HEK293 (cell line): ENCODE data around the gene EHMT1.

ENCODE experiments used
- CTCF ChIP-seq: fragments of 450-650 bp; formaldehyde crosslinking; IDR thresholded peaks from 2 replicates; pipeline ENCODE4 v1.5.1; 2016; ENCODE audit warnings: missing biosample characterization, missing genetic modification characterization
- GLI4 ChIP-seq: fragments of 450-650 bp; formaldehyde crosslinking; IDR thresholded peaks from 2 replicates; pipeline ENCODE4 v1.5.1; 2016; ENCODE audit warnings: missing biosample characterization, missing genetic modification characterization
- GLIS1 ChIP-seq: fragments of 450-650 bp; formaldehyde crosslinking; IDR thresholded peaks from 2 replicates; pipeline ENCODE4 v1.5.1; 2016; ENCODE audit warnings: missing biosample characterization, missing genetic modification characterization
- GLIS2 ChIP-seq: fragments of 450-650 bp; formaldehyde crosslinking; IDR thresholded peaks from 2 replicates; pipeline ENCODE4 v1.5.1; 2016; ENCODE audit warnings: missing biosample characterization, missing genetic modification characterization
- KLF1 ChIP-seq: fragments of 450-650 bp; formaldehyde crosslinking; IDR thresholded peaks from 2 replicates; pipeline ENCODE4 v1.5.1; 2016; ENCODE audit warnings: missing biosample characterization, missing genetic modification characterization
- KLF8 ChIP-seq: fragments of 450-650 bp; formaldehyde crosslinking; IDR thresholded peaks from 2 replicates; pipeline ENCODE4 v1.5.1; 2016; ENCODE audit warnings: missing biosample characterization, missing genetic modification characterization
- PATZ1 ChIP-seq: fragments of 450-650 bp; formaldehyde crosslinking; IDR thresholded peaks from 2 replicates; pipeline ENCODE4 v1.5.1; 2016; ENCODE audit warnings: missing biosample characterization, missing genetic modification characterization
- PBX3 ChIP-seq: sonication (generic); formaldehyde crosslinking; IDR thresholded peaks from 2 replicates; pipeline ENCODE4 v1.8.1; 2022; ENCODE audit warnings: mild to moderate bottlenecking, moderate library complexity, missing genetic modification reagents
- ZBTB20 ChIP-seq: fragments of 450-650 bp; formaldehyde crosslinking; IDR thresholded peaks from 2 replicates; pipeline ENCODE4 v1.5.1; 2016; ENCODE audit warnings: missing biosample characterization, missing genetic modification characterization
- ZBTB21 ChIP-seq: fragments of 450-650 bp; formaldehyde crosslinking; IDR thresholded peaks from 2 replicates; pipeline ENCODE4 v1.5.1; 2017; ENCODE audit warnings: missing biosample characterization, missing genetic modification characterization
- ZFP3 ChIP-seq: fragments of 450-650 bp; formaldehyde crosslinking; IDR thresholded peaks from 2 replicates; pipeline ENCODE4 v1.5.1; 2016; ENCODE audit warnings: low read depth, missing biosample characterization, missing genetic modification characterization
- ZNF114 ChIP-seq: fragments of 450-650 bp; formaldehyde crosslinking; IDR thresholded peaks from 2 replicates; pipeline ENCODE4 v1.5.0; 2017; ENCODE audit warnings: missing biosample characterization, missing genetic modification characterization
- ZNF280C ChIP-seq: fragments of 450-650 bp; formaldehyde crosslinking; IDR thresholded peaks from 2 replicates; pipeline ENCODE4 v1.5.1; 2016; ENCODE audit warnings: missing biosample characterization, missing genetic modification characterization
- ZNF311 ChIP-seq: fragments of 450-650 bp; formaldehyde crosslinking; IDR thresholded peaks from 2 replicates; pipeline ENCODE4 v1.5.1; 2017; ENCODE audit warnings: missing biosample characterization, missing genetic modification characterization, borderline replicate concordance
- ZNF366 ChIP-seq: fragments of 450-650 bp; formaldehyde crosslinking; conservative IDR thresholded peaks from 2 replicates; pipeline ENCODE4 v1.5.1; 2016; ENCODE audit warnings: missing biosample characterization, missing genetic modification characterization
- ZNF416 ChIP-seq: fragments of 450-650 bp; formaldehyde crosslinking; IDR thresholded peaks from 2 replicates; pipeline ENCODE4 v1.5.1; 2016; ENCODE audit warnings: missing biosample characterization, missing genetic modification characterization
- ZNF426 ChIP-seq: fragments of 450-650 bp; formaldehyde crosslinking; IDR thresholded peaks from 2 replicates; pipeline ENCODE4 v1.5.1; 2017; ENCODE audit warnings: missing biosample characterization, missing genetic modification characterization, mild to moderate bottlenecking, inconsistent platforms, moderate library complexity
- ZNF561 ChIP-seq: fragments of 450-650 bp; IDR thresholded peaks from 2 replicates; pipeline ENCODE4 v1.5.1; 2018; ENCODE audit warnings: missing biosample characterization, missing genetic modification characterization, borderline replicate concordance
- ZNF747 ChIP-seq: fragments of 450-650 bp; formaldehyde crosslinking; IDR thresholded peaks from 2 replicates; pipeline ENCODE4 v1.5.1; 2016; ENCODE audit warnings: missing biosample characterization, missing genetic modification characterization
- ZNF776 ChIP-seq: fragments of 450-650 bp; formaldehyde crosslinking; IDR thresholded peaks from 2 replicates; pipeline ENCODE4 v1.5.0; 2017; ENCODE audit warnings: missing biosample characterization, missing genetic modification characterization, borderline replicate concordance
- ZNF837 ChIP-seq: fragments of 450-650 bp; formaldehyde crosslinking; IDR thresholded peaks from 2 replicates; pipeline ENCODE4 v1.5.1; 2016; ENCODE audit warnings: missing biosample characterization, missing genetic modification characterization
- TF ChIP-seq, protein P1 (sequence below): fragments of 450-650 bp; formaldehyde crosslinking; IDR thresholded peaks from 2 replicates; pipeline ENCODE4 v1.5.1; 2017; ENCODE audit warnings: missing biosample characterization, missing genetic modification characterization
- TF ChIP-seq, protein P2 (sequence below): fragments of 450-650 bp; formaldehyde crosslinking; optimal IDR thresholded peaks from 2 replicates; pipeline ENCODE3; 2016; ENCODE audit warnings: missing biosample characterization, mild to moderate bottlenecking, missing genetic modification characterization
- TF ChIP-seq, protein P3 (sequence below): fragments of 450-650 bp; formaldehyde crosslinking; IDR thresholded peaks from 2 replicates; pipeline ENCODE4 v1.5.0; 2017; ENCODE audit warnings: missing biosample characterization, missing genetic modification characterization, borderline replicate concordance
- TF ChIP-seq, protein P4 (sequence below): fragments of 450-650 bp; formaldehyde crosslinking; IDR thresholded peaks from 2 replicates; pipeline ENCODE4 v1.5.1; 2016; ENCODE audit warnings: missing biosample characterization, missing genetic modification characterization

The EHMT1 gene

GRCh38 chr9:137878146-137878941 is 259.5 kb downstream of the EHMT1 start (continued):
- TF ChIP-seq, protein P1, sequence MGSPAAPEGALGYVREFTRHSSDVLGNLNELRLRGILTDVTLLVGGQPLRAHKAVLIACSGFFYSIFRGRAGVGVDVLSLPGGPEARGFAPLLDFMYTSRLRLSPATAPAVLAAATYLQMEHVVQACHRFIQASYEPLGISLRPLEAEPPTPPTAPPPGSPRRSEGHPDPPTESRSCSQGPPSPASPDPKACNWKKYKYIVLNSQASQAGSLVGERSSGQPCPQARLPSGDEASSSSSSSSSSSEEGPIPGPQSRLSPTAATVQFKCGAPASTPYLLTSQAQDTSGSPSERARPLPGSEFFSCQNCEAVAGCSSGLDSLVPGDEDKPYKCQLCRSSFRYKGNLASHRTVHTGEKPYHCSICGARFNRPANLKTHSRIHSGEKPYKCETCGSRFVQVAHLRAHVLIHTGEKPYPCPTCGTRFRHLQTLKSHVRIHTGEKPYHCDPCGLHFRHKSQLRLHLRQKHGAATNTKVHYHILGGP = no peak
- TF ChIP-seq KLF8 (tag by site-specific recombination) (peak; percentile 41; the same call in 1 of the 2 replicates), ZNF837 (tag by site-specific recombination) (no peak), GLIS2 (tag by site-specific recombination) (peak; percentile 80), ZBTB21 (no peak), ZNF366 (no peak), ZNF114 (tag by site-specific recombination) (no peak), PBX3 (peak; percentile 82; the same call in 1 of the 2 replicates), GLI4 (no peak), ZNF280C (no peak), ZNF776 (tag by site-specific recombination) (no peak), ZFP3 (no peak), ZNF416 (no peak), ZNF747 (tag by site-specific recombination) (no peak), ZBTB20 (peak; percentile 55; the same call in 1 of the 2 replicates), PATZ1 (peak; percentile 77), ZNF311 (no peak), ZNF426 (no peak), ZNF561 (tag by site-specific recombination) (peak; percentile 43; the same call in 1 of the 2 replicates), CTCF (tag by site-specific recombination) (peak; percentile 35; the same call in 1 of the 2 replicates), KLF1 (tag by site-specific recombination) (no peak), GLIS1 (tag by site-specific recombination) (peak; percentile 28; the same call in 1 of the 2 replicates)
- TF ChIP-seq, protein P2, sequence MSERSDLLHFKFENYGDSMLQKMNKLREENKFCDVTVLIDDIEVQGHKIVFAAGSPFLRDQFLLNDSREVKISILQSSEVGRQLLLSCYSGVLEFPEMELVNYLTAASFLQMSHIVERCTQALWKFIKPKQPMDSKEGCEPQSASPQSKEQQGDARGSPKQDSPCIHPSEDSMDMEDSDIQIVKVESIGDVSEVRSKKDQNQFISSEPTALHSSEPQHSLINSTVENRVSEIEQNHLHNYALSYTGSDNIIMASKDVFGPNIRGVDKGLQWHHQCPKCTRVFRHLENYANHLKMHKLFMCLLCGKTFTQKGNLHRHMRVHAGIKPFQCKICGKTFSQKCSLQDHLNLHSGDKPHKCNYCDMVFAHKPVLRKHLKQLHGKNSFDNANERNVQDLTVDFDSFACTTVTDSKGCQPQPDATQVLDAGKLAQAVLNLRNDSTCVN = peak; percentile 90
- TF ChIP-seq, protein P3, sequence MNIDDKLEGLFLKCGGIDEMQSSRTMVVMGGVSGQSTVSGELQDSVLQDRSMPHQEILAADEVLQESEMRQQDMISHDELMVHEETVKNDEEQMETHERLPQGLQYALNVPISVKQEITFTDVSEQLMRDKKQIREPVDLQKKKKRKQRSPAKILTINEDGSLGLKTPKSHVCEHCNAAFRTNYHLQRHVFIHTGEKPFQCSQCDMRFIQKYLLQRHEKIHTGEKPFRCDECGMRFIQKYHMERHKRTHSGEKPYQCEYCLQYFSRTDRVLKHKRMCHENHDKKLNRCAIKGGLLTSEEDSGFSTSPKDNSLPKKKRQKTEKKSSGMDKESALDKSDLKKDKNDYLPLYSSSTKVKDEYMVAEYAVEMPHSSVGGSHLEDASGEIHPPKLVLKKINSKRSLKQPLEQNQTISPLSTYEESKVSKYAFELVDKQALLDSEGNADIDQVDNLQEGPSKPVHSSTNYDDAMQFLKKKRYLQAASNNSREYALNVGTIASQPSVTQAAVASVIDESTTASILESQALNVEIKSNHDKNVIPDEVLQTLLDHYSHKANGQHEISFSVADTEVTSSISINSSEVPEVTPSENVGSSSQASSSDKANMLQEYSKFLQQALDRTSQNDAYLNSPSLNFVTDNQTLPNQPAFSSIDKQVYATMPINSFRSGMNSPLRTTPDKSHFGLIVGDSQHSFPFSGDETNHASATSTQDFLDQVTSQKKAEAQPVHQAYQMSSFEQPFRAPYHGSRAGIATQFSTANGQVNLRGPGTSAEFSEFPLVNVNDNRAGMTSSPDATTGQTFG (tag by site-specific recombination) = no peak
- TF ChIP-seq, protein P4, sequence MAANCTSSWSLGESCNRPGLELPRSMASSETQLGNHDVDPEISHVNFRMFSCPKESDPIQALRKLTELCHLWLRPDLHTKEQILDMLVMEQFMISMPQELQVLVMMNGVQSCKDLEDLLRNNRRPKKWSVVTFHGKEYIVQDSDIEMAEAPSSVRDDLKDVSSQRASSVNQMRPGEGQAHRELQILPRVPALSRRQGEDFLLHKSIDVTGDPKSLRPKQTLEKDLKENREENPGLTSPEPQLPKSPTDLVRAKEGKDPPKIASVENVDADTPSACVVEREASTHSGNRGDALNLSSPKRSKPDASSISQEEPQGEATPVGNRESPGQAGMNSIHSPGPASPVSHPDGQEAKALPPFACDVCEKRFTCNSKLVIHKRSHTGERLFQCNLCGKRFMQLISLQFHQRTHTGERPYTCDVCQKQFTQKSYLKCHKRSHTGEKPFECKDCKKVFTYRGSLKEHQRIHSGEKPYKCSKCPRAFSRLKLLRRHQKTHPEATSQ (tag by site-specific recombination) = no peak
